Measurements from ENCODE around the gene MAPK1. TPM values are rescaled to one million over a fixed set of nuclear protein-coding genes. Genes with fewer than 3 reads are reported as not detected.

Gene MAPK1
- total RNA-seq, 6 donors from 2014 or later: 50.2 to 180 (median 65.9) TPM

GRCh38 chr22:21714059-21714770 is 153.2 kb downstream of the MAPK1 start:
- no peak overlapping the region for H3K27ac ChIP-seq
- no peak for TF ChIP-seq POLR2A (IDR thresholded peaks at IDR 0.05)
- TF ChIP-seq CTCF (IDR thresholded peaks at IDR 0.05): no peak
- TF ChIP-seq POLR2AphosphoS5 (IDR thresholded peaks at IDR 0.05): no peak
- TF ChIP-seq EP300 (IDR thresholded peaks at IDR 0.05): no peak
- DNase-seq (peak in 1 of 2 donors; percentile 71), ATAC-seq (ENCODE audit: low FRiP score in 2 of 2) (peak in 1 of 2 donors; percentile 20)
- H3K4me3 ChIP-seq: no peak overlapping the region
- no peaks in the 10 kb centered on the region for H3K27me3 ChIP-seq
- WGBS, 2 donors: 90 to 92% methylated on average over 26 to 32 of the region's 32 CpGs
- H3K9me3 ChIP-seq: no peaks in the 10 kb centered on the region
- peaks cover 0 to 5% (median 0%) of the 10 kb centered on the region in 4 donors for H3K36me3 ChIP-seq
- peaks cover 0 to 9% (median 5%) of the 10 kb centered on the region in 4 donors for H3K4me1 ChIP-seq

DNA sequence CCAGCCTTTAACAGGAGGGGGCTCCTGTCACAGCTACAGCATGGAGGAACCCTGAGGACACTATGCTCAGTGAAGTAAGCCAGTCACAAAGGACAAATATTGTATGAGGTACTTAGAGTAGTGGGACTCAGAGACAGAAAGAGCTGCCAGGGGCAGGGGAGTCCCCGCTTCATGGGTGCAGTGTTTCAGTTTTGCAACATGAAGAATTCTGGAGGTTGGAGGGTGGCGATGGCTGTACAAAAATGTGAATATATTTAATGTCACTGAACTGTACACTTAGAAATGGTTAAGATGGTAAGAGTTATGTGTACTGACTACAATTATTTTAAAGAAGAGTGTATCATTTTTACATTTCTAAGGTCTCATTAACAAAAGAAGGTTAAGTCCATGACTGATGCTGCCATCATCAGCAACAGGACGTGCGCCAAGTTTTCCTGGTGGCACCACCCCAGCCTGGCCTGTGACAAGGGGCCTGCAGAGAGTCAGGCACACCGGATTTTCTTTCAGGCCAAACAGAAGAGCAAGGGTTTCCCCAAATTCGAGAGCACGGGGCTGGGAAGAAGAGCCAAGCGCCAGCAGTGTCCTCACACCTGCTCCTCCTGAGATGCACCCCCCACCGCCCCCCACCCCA is 153.9 kb downstream of the MAPK1 start:
- no peaks in the 10 kb centered on the region for H3K9me3 ChIP-seq
- H3K36me3 ChIP-seq: peaks cover 0 to 5% (median 0%) of the 10 kb centered on the region in 4 donors
- no peaks in the 10 kb centered on the region for H3K27me3 ChIP-seq
- ATAC-seq (ENCODE audit: low FRiP score in 2 of 2) (no peak), DNase-seq (no peak)
- peaks cover 0 to 9% (median 5%) of the 10 kb centered on the region in 4 donors for H3K4me1 ChIP-seq
- H3K27ac ChIP-seq: no peak overlapping the region
- 69 to 78% methylated on average over 4 to 9 of the region's 9 CpGs for WGBS, 2 donors
- peak in 2 of 6 experiments; percentile 4 to 28 for TF ChIP-seq CTCF (IDR thresholded peaks at IDR 0.05)
- no peak for TF ChIP-seq EP300 (IDR thresholded peaks at IDR 0.05)
- H3K4me3 ChIP-seq: no peak overlapping the region

- Histone ChIP-seq H3K27ac (no peak overlapping the region), H3K27me3 (no peaks in the 10 kb centered on the region)
Observed at GRCh38 chr22:21712751-21713427, 154.6 kb downstream of the MAPK1 start.

DNA sequence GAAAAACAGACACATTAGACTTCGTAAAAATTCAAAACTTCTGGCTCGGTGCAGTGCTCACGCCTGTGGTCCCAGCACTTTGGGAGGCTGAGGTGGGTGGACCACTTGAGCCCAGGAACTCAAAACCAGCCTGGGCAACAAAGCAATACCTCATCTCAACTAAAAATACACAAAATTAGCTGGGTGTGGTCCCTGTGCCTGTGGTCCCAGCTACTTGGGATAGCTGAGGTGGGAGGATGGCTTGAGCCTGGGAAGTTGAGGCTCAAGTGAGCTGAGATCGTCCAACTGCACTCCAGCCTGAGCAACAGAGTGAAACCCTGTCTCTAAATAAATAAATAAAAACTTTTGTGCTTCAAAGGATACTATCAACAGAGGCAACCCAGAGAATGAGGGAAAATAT is 155.6 kb downstream of the MAPK1 start:
- ATAC-seq (ENCODE audit: low FRiP score in 2 of 2): no peak
- 86 to 92% methylated on average over 4 of the region's 4 CpGs for WGBS, 2 donors
- no peaks in the 10 kb centered on the region for H3K27me3 ChIP-seq
- H3K4me1 ChIP-seq: peaks cover 0 to 9% (median 5%) of the 10 kb centered on the region in 4 donors
- TF ChIP-seq POLR2A (IDR thresholded peaks at IDR 0.05) (no peak), EP300 (IDR thresholded peaks at IDR 0.05) (no peak), POLR2AphosphoS5 (IDR thresholded peaks at IDR 0.05) (no peak), CTCF (IDR thresholded peaks at IDR 0.05) (no peak)
- H3K4me3 ChIP-seq: no peak overlapping the region
- no peak for DNase-seq
- no peaks in the 10 kb centered on the region for H3K9me3 ChIP-seq
- H3K36me3 ChIP-seq: peaks cover 0 to 5% (median 0%) of the 10 kb centered on the region in 4 donors
- H3K27ac ChIP-seq: no peak overlapping the region

More at GRCh38 chr22:21712751-21713427, 154.6 kb downstream of the MAPK1 start:
- H3K36me3 ChIP-seq: peaks cover 0 to 5% (median 0%) of the 10 kb centered on the region in 4 donors
- peak in 1 of 2 donors; percentile 68 for DNase-seq
- 18 to 22% methylated on average over 14 of the region's 14 CpGs for WGBS, 2 donors
- peak; percentile 87 to 93 for ATAC-seq (ENCODE audit: low FRiP score in 2 of 2)
- peaks cover 0 to 9% (median 5%) of the 10 kb centered on the region in 4 donors for H3K4me1 ChIP-seq
- H3K4me3 ChIP-seq: no peak overlapping the region
- H3K9me3 ChIP-seq: no peaks in the 10 kb centered on the region
- TF ChIP-seq POLR2A (IDR thresholded peaks at IDR 0.05): no peak
- peak; percentile 73 to 87 (median 82) for TF ChIP-seq CTCF (IDR thresholded peaks at IDR 0.05)

Measured in upper lobe of left lung (tissue), 6 donors.